ENCODE measurements around the gene LRP8.
"Not testable (repeated sequence)": the region's sequence is repeated elsewhere in the genome, so short reads cannot be mapped to it uniquely, and the experiment has no call there.

The LRP8 gene

GRCh38 chr1:53303243-53303642, 24.6 kb downstream of the LRP8 start:
- DNase-seq, result no peak

GRCh38 chr1:53299233-53299632, 28.6 kb downstream of the LRP8 start:
- DNase-seq, result no peak

- DNase-seq, result no peak
Observed at GRCh38 chr1:53298045-53298637, 29.7 kb downstream of the LRP8 start.

- no peak for DNase-seq
Observed at GRCh38 chr1:53297195-53297594, 30.7 kb downstream of the LRP8 start.

- DNase-seq, result no peak
Observed at GRCh38 chr1:53296117-53296749, 31.6 kb downstream of the LRP8 start.

- DNase-seq, result no peak
Observed at GRCh38 chr1:53295726-53296116, 32.1 kb downstream of the LRP8 start.

- no peak for DNase-seq
Observed at GRCh38 chr1:53295295-53295694, 32.6 kb downstream of the LRP8 start.

- DNase-seq, result no peak
Observed at GRCh38 chr1:53294567-53294966, 33.3 kb downstream of the LRP8 start.

GRCh38 chr1:53294061-53294460, 33.8 kb downstream of the LRP8 start:
- no peak for DNase-seq

- no peak for DNase-seq
Observed at GRCh38 chr1:53293123-53293522, 34.7 kb downstream of the LRP8 start.

GRCh38 chr1:53292690-53293089, 35.2 kb downstream of the LRP8 start:
- no peak for DNase-seq

- no peak for DNase-seq
Observed at GRCh38 chr1:53291574-53291973, 36.3 kb downstream of the LRP8 start.

- no peak for DNase-seq
Observed at GRCh38 chr1:53288790-53289429, 39.0 kb downstream of the LRP8 start.

GRCh38 chr1:53288002-53288789, 39.7 kb downstream of the LRP8 start:
- no peak for DNase-seq

- no peak for DNase-seq
Observed at GRCh38 chr1:53286955-53287354, 40.9 kb downstream of the LRP8 start.

GRCh38 chr1:53285969-53286760, 41.7 kb downstream of the LRP8 start:
- no peak for DNase-seq

GRCh38 chr1:53285546-53285945, 42.3 kb downstream of the LRP8 start:
- no peak for DNase-seq

- no peak for DNase-seq
Observed at GRCh38 chr1:53284224-53285020, 43.4 kb downstream of the LRP8 start.

GRCh38 chr1:53283156-53283555, 44.7 kb downstream of the LRP8 start:
- DNase-seq, result not testable (repeated sequence)

- DNase-seq, result no peak
Observed at GRCh38 chr1:53281133-53281532, 46.7 kb downstream of the LRP8 start.

GRCh38 chr1:53280496-53280895, 47.4 kb downstream of the LRP8 start:
- no peak for DNase-seq
